GM23338 (cell line): Measurements from ENCODE around the gene PUM1. TPM values are rescaled to one million over a fixed set of nuclear protein-coding genes. Genes with fewer than 3 reads are reported as not detected.

Source experiments
- ATAC-seq: fragments of 200-7000 bp; cut with Tn5 transposase; 3 replicates; pipeline ENCODE4 v1.9.1; 2020
- DNase-seq: peaks from one replicate; pipeline ENCODE4 v3.0.0-alpha.2; 2015; ENCODE audit warnings: low spot score
- H2AFZ ChIP-seq: fragments of 200-600 bp; sonication (generic); 2 replicates; pipeline ENCODE4 v1.8.0; 2016; ENCODE audit warnings: antibody characterized with exemption, mild to moderate bottlenecking, moderate library complexity
- H3F3A ChIP-seq: fragments of 200-600 bp; sonication (generic); replicated peaks from 2 replicates; pipeline ENCODE4 v1.8.0; 2017; ENCODE audit warnings: antibody characterized with exemption, mixed run types, low read depth
- H3K27ac ChIP-seq: fragments of 200-600 bp; sonication (generic); 2 replicates; pipeline ENCODE4 v1.6.1; 2016; ENCODE audit warnings: low read depth
- H3K27me3 ChIP-seq: fragments of 200-600 bp; sonication (generic); 2 replicates; pipeline ENCODE4 v1.8.0; 2016; ENCODE audit warnings: mild to moderate bottlenecking, mixed run types, moderate library complexity; ENCODE audit not compliant: insufficient read depth
- H3K36me3 ChIP-seq: fragments of 200-600 bp; sonication (generic); 2 replicates; pipeline ENCODE4 v1.8.0; 2016; ENCODE audit warnings: mild to moderate bottlenecking; ENCODE audit not compliant: insufficient read depth
- H3K4me1 ChIP-seq: fragments of 200-600 bp; sonication (generic); 2 replicates; pipeline ENCODE4 v1.8.0; 2016; ENCODE audit warnings: mild to moderate bottlenecking, moderate library complexity; ENCODE audit not compliant: insufficient read depth
- H3K4me2 ChIP-seq: fragments of 200-600 bp; sonication (generic); 2 replicates; pipeline ENCODE4 v1.7.1; 2017; ENCODE audit warnings: mixed run types
- H3K4me3 ChIP-seq: fragments of 200-600 bp; sonication (generic); 2 replicates; pipeline ENCODE4 v1.6.1; 2016; ENCODE audit warnings: mixed run types
- H3K79me2 ChIP-seq: fragments of 200-600 bp; sonication (generic); replicated peaks from 2 replicates; pipeline ENCODE4 v1.8.0; 2017; ENCODE audit warnings: mild to moderate bottlenecking; ENCODE audit not compliant: insufficient read depth
- H3K9me2 ChIP-seq: fragments of 200-600 bp; sonication (generic); 2 replicates; pipeline ENCODE4 v1.8.0; 2017; ENCODE audit not compliant: insufficient read depth
- H4K20me1 ChIP-seq: fragments of 200-600 bp; sonication (generic); replicated peaks from 2 replicates; pipeline ENCODE4 v1.8.0; 2017; ENCODE audit warnings: mild to moderate bottlenecking; ENCODE audit not compliant: insufficient read depth
- H3K27ac Mint-ChIP-seq: 2 replicates; pipeline ENCODE4 v1.8.0; 2020; ENCODE audit warnings: inconsistent platforms, mild to moderate bottlenecking, moderate library complexity, mixed read lengths
- H3K27me3 Mint-ChIP-seq: 3 replicates; pipeline ENCODE4 v1.8.0; 2022; ENCODE audit warnings: low read depth, mild to moderate bottlenecking, moderate library complexity, mixed read lengths, inconsistent platforms; ENCODE audit not compliant: insufficient read depth, poor library complexity
- H3K36me3 Mint-ChIP-seq: 3 replicates; pipeline ENCODE4 v1.8.0; 2021; ENCODE audit warnings: low read depth, mild to moderate bottlenecking, inconsistent platforms, moderate library complexity, mixed read lengths
- H3K4me1 Mint-ChIP-seq: 3 replicates; pipeline ENCODE4 v1.8.0; 2020; ENCODE audit warnings: mild to moderate bottlenecking, inconsistent platforms, mixed read lengths
- H3K4me3 Mint-ChIP-seq: 3 replicates; pipeline ENCODE4 v1.8.0; 2021; ENCODE audit warnings: moderate library complexity, mild to moderate bottlenecking, inconsistent platforms, mixed read lengths
- H3K9me3 Mint-ChIP-seq: 3 replicates; pipeline ENCODE4 v1.8.0; 2020; ENCODE audit warnings: moderate library complexity, mild to moderate bottlenecking, inconsistent platforms, mixed read lengths
- JUNB ChIP-seq: IDR thresholded peaks from one replicate; pipeline ENCODE4 v1.6.1; 2016; ENCODE audit warnings: antibody characterized with exemption; ENCODE audit not compliant: unreplicated experiment
- NANOG ChIP-seq: IDR thresholded peaks from 2 replicates; pipeline ENCODE4 v1.6.1; 2016; ENCODE audit warnings: antibody characterized with exemption, borderline replicate concordance
- REST ChIP-seq: IDR thresholded peaks from one replicate; pipeline ENCODE4 v1.6.1; 2018; ENCODE audit warnings: antibody characterized with exemption; ENCODE audit not compliant: unreplicated experiment
- ZNF331 ChIP-seq: fragments of 250-450 bp; sonication (Bioruptor Pico); IDR thresholded peaks from 2 replicates; pipeline ENCODE4 v1.5.0; 2020; ENCODE audit warnings: low read depth, mild to moderate bottlenecking, moderate library complexity
- polyA plus RNA-seq: library from polyadenylated mRNA; unstranded; fragments of >200 nt; fragmentation: Nextera tagmentation; extraction: Ambion mirVana; gene quantifications from 2 replicates; pipeline ENCODE4 v1.2.1, GENCODE V29; 2016
- total RNA-seq: library from RNA; depleted of rRNA; stranded (reverse); fragments of >200 nt; shearing (Covaris generic); gene quantifications from 2 replicates; pipeline ENCODE4 v1.2.3, GENCODE V29; 2014

The PUM1 gene
- total and polyA plus RNA-seq, 2 experiments from 2014 or later = 44.4 to 117 TPM

- TF ChIP-seq REST (no peak), JUNB (no peak)
Observed at GRCh38 chr1:30965924-30966599, 99.5 kb downstream of the PUM1 start (continued).

DNA sequence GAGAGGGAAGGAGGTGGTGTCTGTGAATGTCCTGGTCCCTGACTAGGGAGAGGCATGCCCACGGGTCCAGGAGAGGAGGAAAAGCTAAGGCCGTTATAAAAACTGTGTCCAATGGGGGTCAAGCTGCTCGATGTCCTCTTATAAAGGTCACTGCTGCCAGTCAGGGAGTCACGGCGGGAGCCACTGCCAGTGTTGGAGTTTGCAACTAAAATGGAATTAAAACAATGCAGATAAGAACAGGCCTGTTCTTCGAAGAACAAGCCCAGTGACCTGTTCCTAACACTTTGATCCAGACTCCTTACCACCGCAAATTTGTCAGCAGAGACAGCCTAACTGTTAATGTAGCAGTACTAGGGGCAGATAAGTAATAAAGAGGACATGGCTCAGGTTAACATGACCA lies 100.8 kb downstream of the PUM1 start:
- Mint-ChIP-seq H3K27me3 (peaks cover 10% of the 10 kb centered on the region), H3K36me3 (peaks cover 96% of the 10 kb centered on the region), H3K4me3 (no peak overlapping the region), H3K27ac (no peak overlapping the region), H3K4me1 (peaks cover 13% of the 10 kb centered on the region; the same call in 2 of the 3 replicates), H3K9me3 (no peaks in the 10 kb centered on the region; the same call in 2 of the 3 replicates)
- no peaks in the 10 kb centered on the region for H3F3A ChIP-seq
- H3K36me3 ChIP-seq = peaks cover 67% of the 10 kb centered on the region
- H3K79me2 ChIP-seq = peaks cover 89% of the 10 kb centered on the region
- TF ChIP-seq NANOG = no peak
- no peak for TF ChIP-seq JUNB
- TF ChIP-seq REST = no peak
- no peak for TF ChIP-seq ZNF331 (CRISPR knock-in tag)
- H2AFZ ChIP-seq = no peak overlapping the region
- no peak overlapping the region for H3K4me2 ChIP-seq
- H3K4me1 ChIP-seq = no peaks in the 10 kb centered on the region
- H3K9me2 ChIP-seq = no peaks in the 10 kb centered on the region
- H3K27ac ChIP-seq = no peak overlapping the region
- no peak for ATAC-seq
- H4K20me1 ChIP-seq = peaks cover 37% of the 10 kb centered on the region
- H3K4me3 ChIP-seq = no peak overlapping the region
- no peaks in the 10 kb centered on the region for H3K27me3 ChIP-seq
- no peak for DNase-seq
